Measurements from ENCODE around the gene UTS2B. TPM values are rescaled to one million over a fixed set of nuclear protein-coding genes. Genes with fewer than 3 reads are reported as not detected.
A peak's percentile ranks its signal among the peaks of the same experiment; 100 is the strongest.

Gene UTS2B
- total RNA-seq, 6 experiments from 2014 or later: 0.38 TPM; not detected in 5

DNA sequence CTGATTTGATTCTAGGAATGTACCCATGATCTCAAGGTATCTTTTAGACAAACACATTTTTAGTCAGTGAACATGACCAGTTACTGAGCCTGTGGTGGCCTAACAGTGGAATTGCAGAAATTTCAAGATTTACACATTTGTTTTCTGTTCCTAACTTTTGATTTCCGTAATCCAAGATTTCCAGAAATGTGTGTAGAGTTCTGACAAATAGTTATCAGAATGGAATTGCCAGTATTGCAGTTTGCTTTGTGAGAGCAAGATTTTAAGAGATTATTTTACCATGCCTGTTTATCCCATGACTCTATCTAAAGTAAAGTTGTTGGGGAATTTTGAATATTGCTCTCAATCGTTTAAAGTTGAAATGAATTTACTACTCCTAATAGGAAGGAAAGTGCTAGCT is 11.7 kb upstream of the UTS2B start:
- no peak for ATAC-seq
- Histone ChIP-seq H3K4me3 (no peak overlapping the region), H3K27me3 (no peaks in the 10 kb centered on the region), H3K4me1 (peaks cover 0 to 45% (median 16%) of the 10 kb centered on the region in 4 donors), H3K9me3 (no peaks in the 10 kb centered on the region), H3K27ac (no peak overlapping the region), H3K36me3 (no peaks in the 10 kb centered on the region)
- intact Hi-C loops (cut with DNase I): no loop called here
- TF ChIP-seq CTCF (IDR thresholded peaks at IDR 0.05): no peak
- no peak for TF ChIP-seq POLR2A (IDR thresholded peaks at IDR 0.05)
- DNase-seq: no peak
- WGBS (ENCODE audit: insufficient coverage, low coverage, low lambda C conversion rate, missing lambda C conversion rate): 33% methylated on average over 2 of the region's 2 CpGs

DNA sequence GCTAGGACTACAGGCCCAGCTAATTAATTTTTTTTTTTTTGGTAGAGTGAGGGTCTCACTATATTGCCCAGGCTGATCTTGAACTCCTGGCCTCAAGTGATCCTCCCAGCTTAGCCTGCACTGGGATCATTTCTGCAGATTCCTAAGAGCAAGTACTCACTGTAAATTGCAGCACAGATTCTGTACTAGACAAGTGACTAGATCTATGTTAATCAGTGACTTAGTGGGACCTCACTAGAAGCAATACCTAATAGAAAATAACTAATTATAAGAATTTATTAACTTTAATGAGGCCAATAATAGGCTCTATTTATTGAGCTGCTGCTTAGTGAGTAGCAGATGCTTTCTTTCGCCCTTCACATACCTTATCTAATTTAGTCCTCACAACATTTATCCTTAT is 10.6 kb upstream of the UTS2B start:
- ATAC-seq: no peak
- 100% methylated on average over 1 of the region's 1 CpG for WGBS (ENCODE audit: insufficient coverage, low coverage, low lambda C conversion rate, missing lambda C conversion rate)

DNA sequence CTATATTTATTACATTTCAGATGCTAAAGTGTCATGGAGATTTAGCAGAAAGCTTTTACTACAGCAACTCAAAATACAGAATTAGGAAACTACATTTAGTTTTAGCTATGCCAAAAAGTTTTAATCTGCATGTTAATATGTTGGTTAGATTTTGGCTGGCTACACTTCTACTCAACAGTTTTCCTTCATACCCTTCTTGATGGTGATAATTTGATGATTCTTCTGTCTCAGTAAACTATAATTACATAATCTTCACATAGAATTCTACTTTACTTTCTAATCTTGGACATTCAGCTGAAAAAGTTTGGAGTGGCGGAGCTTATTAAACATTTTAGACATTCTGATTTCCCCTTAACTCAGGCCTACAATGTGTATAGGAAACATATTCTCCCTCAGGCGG is 10.0 kb upstream of the UTS2B start:
- TF ChIP-seq CTCF (IDR thresholded peaks at IDR 0.05) (no peak), POLR2A (IDR thresholded peaks at IDR 0.05) (no peak)
- Histone ChIP-seq H3K27me3 (no peaks in the 10 kb centered on the region), H3K4me1 (peaks cover 0 to 48% (median 11%) of the 10 kb centered on the region in 4 donors), H3K27ac (no peak overlapping the region), H3K4me3 (no peak overlapping the region), H3K36me3 (no peaks in the 10 kb centered on the region), H3K9me3 (no peaks in the 10 kb centered on the region)
- no peak for ATAC-seq
- WGBS (ENCODE audit: insufficient coverage, low coverage, low lambda C conversion rate, missing lambda C conversion rate): 67% methylated on average over 2 of the region's 2 CpGs
- intact Hi-C loops (cut with DNase I): no loop called here
- DNase-seq: no peak

More for the DNA sequence above, 10.6 kb upstream of the UTS2B start:
- no peak for DNase-seq
- TF ChIP-seq CTCF (IDR thresholded peaks at IDR 0.05) (no peak), POLR2A (IDR thresholded peaks at IDR 0.05) (no peak)
- Histone ChIP-seq H3K4me1 (peaks cover 0 to 45% (median 12%) of the 10 kb centered on the region in 4 donors), H3K27me3 (no peaks in the 10 kb centered on the region), H3K4me3 (no peak overlapping the region), H3K9me3 (no peaks in the 10 kb centered on the region), H3K27ac (no peak overlapping the region), H3K36me3 (no peaks in the 10 kb centered on the region)
- intact Hi-C loops (cut with DNase I): no loop called here

DNA sequence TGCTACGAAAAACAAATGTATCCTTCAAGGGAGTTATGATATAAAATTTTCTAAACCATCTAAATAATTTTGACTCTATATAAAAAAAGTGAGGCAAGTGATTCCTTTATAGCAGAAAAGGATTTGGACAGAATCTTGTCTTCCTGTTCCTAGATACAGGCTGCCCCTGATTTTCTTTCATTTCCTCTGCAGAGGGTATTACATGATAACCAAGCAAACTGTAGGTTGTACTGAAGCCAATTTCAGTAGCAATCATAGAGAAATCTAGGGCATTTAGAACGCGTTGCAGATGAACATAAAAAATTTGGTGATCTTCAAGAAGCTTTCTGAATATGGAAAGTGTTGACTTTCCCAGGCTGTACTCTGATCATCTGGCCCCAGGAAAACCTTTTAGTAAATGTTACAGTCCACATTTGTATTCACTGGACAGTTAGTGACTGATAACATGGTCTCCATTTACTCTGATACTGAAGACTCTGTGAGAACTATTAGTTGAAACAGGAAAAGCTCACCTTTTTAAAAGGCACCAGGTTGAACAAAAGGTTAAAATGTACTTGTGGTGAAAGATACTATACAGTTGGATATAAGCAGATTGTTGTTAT is 9.1 kb upstream of the UTS2B start:
- H3K27ac ChIP-seq: no peak overlapping the region
- 25% methylated on average over 3 of the region's 3 CpGs for WGBS (ENCODE audit: insufficient coverage, low coverage, low lambda C conversion rate, missing lambda C conversion rate)
- TF ChIP-seq CTCF (IDR thresholded peaks at IDR 0.05) (no peak), POLR2A (IDR thresholded peaks at IDR 0.05) (no peak)
- peaks cover 0 to 54% (median 9%) of the 10 kb centered on the region in 4 donors for H3K4me1 ChIP-seq
- no peaks in the 10 kb centered on the region for H3K9me3 ChIP-seq
- H3K4me3 ChIP-seq: no peak overlapping the region
- peak; percentile 47 to 65 (median 61) for ATAC-seq
- no peak for DNase-seq
- H3K27me3 ChIP-seq: no peaks in the 10 kb centered on the region
- intact Hi-C loops (cut with DNase I): no loop called here
- H3K36me3 ChIP-seq: no peaks in the 10 kb centered on the region

GRCh38 chr3:191338177-191338488 is 7.8 kb upstream of the UTS2B start:
- Histone ChIP-seq H3K27ac (no peak overlapping the region), H3K4me1 (peaks cover 0 to 53% (median 14%) of the 10 kb centered on the region in 4 donors), H3K4me3 (no peak overlapping the region), H3K9me3 (no peaks in the 10 kb centered on the region), H3K27me3 (no peaks in the 10 kb centered on the region), H3K36me3 (no peaks in the 10 kb centered on the region)
- TF ChIP-seq CTCF (IDR thresholded peaks at IDR 0.05): no peak
- no peak for TF ChIP-seq POLR2A (IDR thresholded peaks at IDR 0.05)
- DNase-seq: no peak
- WGBS (ENCODE audit: insufficient coverage, low coverage, low lambda C conversion rate, missing lambda C conversion rate): 77% methylated on average over 4 of the region's 4 CpGs
- intact Hi-C loops (cut with DNase I): no loop called here
- ATAC-seq: no peak
